ENCODE data around the gene TANGO2. TPM values are rescaled to one million over a fixed set of nuclear protein-coding genes. Genes with fewer than 3 reads are reported as not detected.
A peak's percentile ranks its signal among the peaks of the same experiment; 100 is the strongest.

TANGO2 gene
- total and polyA plus RNA-seq, 4 donors: 24.8 to 45.3 (median 36.6) TPM

DNA sequence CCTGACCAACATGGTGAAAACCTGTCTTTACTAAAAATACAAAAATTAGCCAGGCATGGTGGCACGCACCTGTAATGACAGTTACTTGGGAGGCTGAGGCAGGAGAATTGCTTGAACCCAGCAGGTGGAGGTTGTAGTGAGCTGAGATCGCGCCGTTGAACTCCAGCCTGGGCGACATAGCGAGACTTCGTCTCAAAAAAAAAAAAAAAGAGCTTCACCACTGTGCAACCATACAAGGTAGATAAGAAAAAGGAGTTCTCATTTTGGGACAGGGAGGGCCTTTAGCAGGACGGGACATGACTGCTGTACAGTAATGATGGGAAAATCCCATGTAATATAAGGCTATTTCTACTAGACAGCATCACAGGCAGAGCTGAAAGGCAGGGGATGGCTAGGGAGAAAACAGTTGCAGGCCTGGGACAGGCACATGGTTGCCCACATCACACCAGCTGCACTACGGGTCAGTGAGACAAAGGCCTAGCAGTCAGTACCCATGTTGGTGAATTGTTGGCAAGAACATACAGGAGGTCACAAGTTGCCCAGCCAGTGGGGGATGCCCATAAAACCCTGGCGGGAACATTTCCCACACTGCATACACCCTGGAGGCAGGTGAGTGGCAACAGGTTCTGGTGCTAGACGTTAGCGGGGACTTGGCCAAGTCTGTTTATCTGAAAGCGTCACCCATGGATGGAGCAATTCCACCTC, 5.4 kb downstream of the TANGO2 start:
- intact Hi-C loops (cut with DNase I): no loop called here
- Histone ChIP-seq H3K4me1 (ENCODE audit: control insufficient read depth in 1 of 2, insufficient read depth in 2 of 2, low read length in 2 of 2) (no peaks in the 10 kb centered on the region), H3K9me3 (ENCODE audit: control insufficient read depth, low read length) (no peaks in the 10 kb centered on the region), H3K4me3 (ENCODE audit: low read length in 2 of 2) (no peak overlapping the region), H3K27me3 (ENCODE audit: control insufficient read depth in 1 of 2, insufficient read depth in 2 of 2, low read length in 1 of 2) (no peaks in the 10 kb centered on the region), H3K36me3 (ENCODE audit: control insufficient read depth in 1 of 2, insufficient read depth in 2 of 2, low read length in 1 of 2) (no peaks in the 10 kb centered on the region), H3K27ac (ENCODE audit: low read depth in 1 of 2, low read length in 2 of 2) (no peak overlapping the region)
- DNase-seq (no peak), ATAC-seq (ENCODE audit: low FRiP score) (no peak)
- WGBS, 2 donors: 96 to 97% methylated on average over 13 of the region's 13 CpGs

DNA sequence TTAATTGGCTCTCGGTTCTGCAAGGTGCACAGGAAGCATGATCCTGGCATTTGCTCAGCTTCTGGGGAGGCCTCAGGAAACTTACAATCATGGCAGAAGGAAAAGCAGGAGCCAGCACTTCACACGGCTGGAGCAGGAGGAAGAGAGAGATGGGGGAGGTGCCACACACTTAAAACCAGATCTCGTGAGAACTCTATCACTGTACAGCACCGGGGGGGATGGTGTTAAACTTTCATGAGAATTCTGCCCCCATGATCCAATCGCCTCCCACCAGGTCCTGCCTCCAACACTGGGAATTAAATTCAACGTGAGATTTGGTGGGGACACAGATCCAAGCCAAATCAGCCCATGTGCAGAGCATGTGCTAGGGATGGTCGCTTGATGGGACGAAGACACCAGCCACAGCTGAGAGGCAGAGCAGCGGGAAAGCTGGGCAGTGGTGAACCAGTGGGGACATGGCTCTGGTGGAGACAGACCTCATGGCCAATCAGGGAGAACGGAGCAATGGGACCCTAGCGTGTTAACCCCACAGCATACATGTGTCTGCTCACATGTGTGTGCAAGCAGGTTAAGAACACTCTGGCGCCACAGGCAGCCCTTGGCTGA, 6.2 kb downstream of the TANGO2 start:
- H3K27ac ChIP-seq (ENCODE audit: low read depth in 1 of 2, low read length in 2 of 2): no peak overlapping the region
- no peak for ATAC-seq (ENCODE audit: low FRiP score)
- H3K36me3 ChIP-seq (ENCODE audit: control insufficient read depth in 1 of 2, insufficient read depth in 2 of 2, low read length in 1 of 2): no peaks in the 10 kb centered on the region
- 85 to 86% methylated on average over 12 of the region's 12 CpGs for WGBS, 2 donors
- no peak for DNase-seq
- no peak overlapping the region for H3K4me3 ChIP-seq (ENCODE audit: low read length in 2 of 2)
- intact Hi-C loops (cut with DNase I): no loop called here
- no peaks in the 10 kb centered on the region for H3K4me1 ChIP-seq (ENCODE audit: control insufficient read depth in 1 of 2, insufficient read depth in 2 of 2, low read length in 2 of 2)
- no peaks in the 10 kb centered on the region for H3K9me3 ChIP-seq (ENCODE audit: control insufficient read depth, low read length)
- H3K27me3 ChIP-seq (ENCODE audit: control insufficient read depth in 1 of 2, insufficient read depth in 2 of 2, low read length in 1 of 2): no peaks in the 10 kb centered on the region

DNA sequence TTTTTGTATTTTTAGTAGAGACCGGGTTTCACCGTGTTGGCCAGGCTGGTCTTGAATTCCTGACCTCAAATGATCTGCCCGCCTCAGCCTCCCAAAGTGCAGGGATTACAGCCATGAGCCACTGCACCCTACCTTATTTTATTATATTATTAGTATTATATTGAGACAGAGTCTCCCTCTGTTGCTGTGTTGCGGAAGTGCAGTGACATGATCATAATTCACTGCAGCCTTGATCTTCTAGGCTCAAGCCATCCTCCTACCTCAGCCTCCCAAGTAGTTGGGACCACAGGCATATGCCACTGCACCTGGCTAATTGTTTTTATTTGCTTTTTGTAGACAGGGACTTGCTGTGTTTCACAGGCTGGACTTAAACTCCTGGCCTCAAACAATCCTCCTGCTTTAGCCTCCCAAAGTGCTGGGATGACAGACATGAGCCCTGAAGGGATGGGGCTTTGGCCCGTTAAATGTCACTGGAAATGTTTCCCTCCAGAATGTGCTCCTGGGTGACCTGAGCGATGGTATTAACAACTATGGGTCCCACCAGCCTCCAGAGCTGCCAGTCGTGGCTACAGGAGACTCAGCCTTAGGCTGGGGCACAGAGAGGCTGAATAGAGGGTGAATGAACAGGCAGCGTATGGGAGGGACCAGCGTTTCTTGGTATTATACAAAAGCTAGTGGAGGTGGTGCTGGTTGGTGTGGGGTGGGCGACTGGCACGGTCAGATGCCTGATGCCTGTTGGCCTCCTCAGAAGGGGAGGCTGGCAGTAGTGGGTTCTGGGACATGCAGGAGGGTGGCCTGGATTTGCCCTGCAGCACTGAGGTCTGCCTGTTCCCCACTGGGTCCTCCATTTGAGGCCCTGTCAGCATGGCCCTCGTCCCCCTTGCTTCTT, 7.3 kb downstream of the TANGO2 start:
- H3K9me3 ChIP-seq (ENCODE audit: control insufficient read depth, low read length): no peaks in the 10 kb centered on the region
- no peak overlapping the region for H3K4me3 ChIP-seq (ENCODE audit: low read length in 2 of 2)
- ATAC-seq (ENCODE audit: low FRiP score): no peak
- H3K27ac ChIP-seq (ENCODE audit: low read depth in 1 of 2, low read length in 2 of 2): no peak overlapping the region
- 81 to 82% methylated on average over 12 of the region's 12 CpGs for WGBS, 2 donors
- no peaks in the 10 kb centered on the region for H3K27me3 ChIP-seq (ENCODE audit: control insufficient read depth in 1 of 2, insufficient read depth in 2 of 2, low read length in 1 of 2)
- peak in 1 of 2 donors; percentile 27 for DNase-seq
- H3K36me3 ChIP-seq (ENCODE audit: control insufficient read depth in 1 of 2, insufficient read depth in 2 of 2, low read length in 1 of 2): no peaks in the 10 kb centered on the region
- H3K4me1 ChIP-seq (ENCODE audit: control insufficient read depth in 1 of 2, insufficient read depth in 2 of 2, low read length in 2 of 2): no peaks in the 10 kb centered on the region
- intact Hi-C loops (cut with DNase I): no loop called here

DNA sequence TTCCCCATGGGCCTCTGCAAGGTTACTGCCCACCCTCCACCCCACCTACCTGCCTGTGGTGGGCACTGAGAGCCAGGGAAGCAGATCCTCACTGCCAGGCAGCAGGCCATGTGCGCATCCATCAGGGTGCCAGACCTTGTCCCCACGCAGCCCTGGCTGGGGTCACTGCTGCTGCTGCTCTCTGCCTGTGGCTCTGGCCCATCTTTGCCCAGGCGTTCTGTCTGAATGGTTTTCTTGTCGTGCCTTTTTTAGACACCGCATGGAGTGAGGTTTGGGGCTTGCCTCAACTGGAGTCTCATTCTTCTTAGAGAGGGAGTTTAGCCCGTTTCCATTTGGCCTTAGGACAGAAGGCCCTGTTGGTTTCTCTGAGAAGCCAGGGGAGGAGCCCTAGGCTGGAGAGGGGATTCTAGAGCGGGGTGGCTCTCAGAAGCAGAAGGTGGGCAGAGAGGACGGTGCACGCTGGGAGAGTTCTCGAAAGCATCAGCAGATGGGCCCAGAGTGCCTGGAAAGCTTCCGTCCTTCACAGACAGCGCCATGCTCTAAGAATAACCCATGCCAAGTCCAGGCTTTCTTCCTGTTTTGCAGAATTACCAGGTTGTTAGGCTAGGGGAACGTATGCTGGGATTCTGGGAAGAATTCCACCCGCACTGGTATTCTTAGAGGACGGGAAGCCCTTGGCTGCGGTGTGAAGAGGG, 8.1 kb downstream of the TANGO2 start:
- 39 to 57% methylated on average over 16 of the region's 16 CpGs for WGBS, 2 donors
- peak in 1 of 2 donors; percentile 30 for DNase-seq
- no peak for ATAC-seq (ENCODE audit: low FRiP score)
- Histone ChIP-seq H3K9me3 (ENCODE audit: control insufficient read depth, low read length) (no peaks in the 10 kb centered on the region), H3K27ac (ENCODE audit: low read depth in 1 of 2, low read length in 2 of 2) (no peak overlapping the region), H3K4me1 (ENCODE audit: control insufficient read depth in 1 of 2, insufficient read depth in 2 of 2, low read length in 2 of 2) (no peaks in the 10 kb centered on the region), H3K36me3 (ENCODE audit: control insufficient read depth in 1 of 2, insufficient read depth in 2 of 2, low read length in 1 of 2) (no peaks in the 10 kb centered on the region), H3K4me3 (ENCODE audit: low read length in 2 of 2) (no peak overlapping the region), H3K27me3 (ENCODE audit: control insufficient read depth in 1 of 2, insufficient read depth in 2 of 2, low read length in 1 of 2) (no peaks in the 10 kb centered on the region)
- intact Hi-C loops (cut with DNase I): no loop called here

DNA sequence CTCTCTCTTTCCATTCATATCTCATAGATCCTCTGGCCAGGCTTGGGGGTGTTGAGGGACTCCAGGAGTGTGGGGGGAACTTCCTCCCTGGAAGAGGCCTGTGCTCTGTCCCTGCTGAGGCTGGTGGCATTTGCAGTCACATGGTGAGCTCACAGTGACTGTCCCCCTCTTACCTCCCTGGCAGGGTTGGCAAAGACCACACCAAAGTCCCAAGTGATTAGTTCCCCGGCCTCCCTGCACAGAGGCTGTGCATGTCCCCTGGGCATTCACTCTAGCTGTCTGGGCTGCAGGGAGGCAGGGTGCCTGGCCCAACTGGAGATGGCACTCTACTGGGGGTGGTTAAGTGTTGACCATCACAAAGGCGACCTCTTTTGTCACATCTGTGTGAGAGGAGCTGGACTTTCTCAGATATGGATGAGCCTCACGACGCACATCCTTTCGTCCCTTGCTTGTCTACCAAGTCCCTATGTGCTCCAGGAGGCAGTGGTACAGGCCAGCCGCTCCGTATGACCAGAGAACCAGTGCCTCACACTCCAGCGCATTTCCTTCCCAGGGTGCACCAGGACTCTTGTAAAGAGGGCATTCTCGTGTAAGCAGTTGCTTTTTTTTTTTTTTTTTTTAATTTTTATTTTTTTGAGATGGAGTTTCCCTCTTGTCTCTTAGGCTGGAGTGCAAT, 8.8 kb downstream of the TANGO2 start:
- 79 to 80% methylated on average over 9 of the region's 9 CpGs for WGBS, 2 donors
- ATAC-seq (ENCODE audit: low FRiP score) (no peak), DNase-seq (no peak)
- Histone ChIP-seq H3K9me3 (ENCODE audit: control insufficient read depth, low read length) (no peaks in the 10 kb centered on the region), H3K36me3 (ENCODE audit: control insufficient read depth in 1 of 2, insufficient read depth in 2 of 2, low read length in 1 of 2) (no peaks in the 10 kb centered on the region), H3K4me1 (ENCODE audit: control insufficient read depth in 1 of 2, insufficient read depth in 2 of 2, low read length in 2 of 2) (no peaks in the 10 kb centered on the region), H3K4me3 (ENCODE audit: low read length in 2 of 2) (no peak overlapping the region), H3K27me3 (ENCODE audit: control insufficient read depth in 1 of 2, insufficient read depth in 2 of 2, low read length in 1 of 2) (no peaks in the 10 kb centered on the region), H3K27ac (ENCODE audit: low read depth in 1 of 2, low read length in 2 of 2) (no peak overlapping the region)
- intact Hi-C loops (cut with DNase I): no loop called here

DNA sequence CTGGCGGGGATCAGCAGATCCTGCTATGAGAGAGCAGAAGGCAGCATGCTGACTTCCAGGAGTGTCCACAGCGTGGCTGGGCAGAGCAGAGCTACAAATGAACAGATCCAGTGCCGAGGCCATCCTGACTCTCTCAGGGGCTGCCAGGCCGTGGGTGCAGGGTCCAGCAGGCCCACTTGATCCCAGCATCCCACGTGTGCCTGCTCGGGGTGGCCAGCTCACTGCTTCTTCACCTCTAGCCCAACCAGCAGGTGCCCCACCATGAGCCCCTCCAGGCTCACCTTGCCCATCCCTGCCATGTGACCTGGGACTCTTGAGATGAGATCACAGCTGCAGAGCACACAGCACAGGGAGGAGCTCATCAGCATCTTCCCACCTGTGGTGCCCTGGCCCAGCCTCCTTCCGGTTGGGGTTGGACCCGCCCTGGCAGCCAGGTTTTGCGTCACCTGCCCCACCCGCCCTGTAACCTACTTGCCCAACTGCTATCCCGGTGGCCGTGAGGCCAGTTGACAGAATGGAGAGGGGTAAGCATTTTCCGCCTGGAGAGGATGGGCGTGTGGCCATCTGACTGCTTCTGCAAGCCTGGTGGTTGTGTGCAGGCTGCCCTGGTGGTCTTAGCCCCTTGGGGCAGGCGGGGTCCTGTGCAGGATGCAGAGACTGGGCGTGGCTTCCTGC, 11.0 kb downstream of the TANGO2 start:
- ATAC-seq (ENCODE audit: low FRiP score) (no peak), DNase-seq (no peak)
- H3K4me3 ChIP-seq (ENCODE audit: low read length in 2 of 2): no peak overlapping the region
- H3K27ac ChIP-seq (ENCODE audit: low read depth in 1 of 2, low read length in 2 of 2): no peak overlapping the region
- H3K4me1 ChIP-seq (ENCODE audit: control insufficient read depth in 1 of 2, insufficient read depth in 2 of 2, low read length in 2 of 2): no peaks in the 10 kb centered on the region
- 92 to 93% methylated on average over 16 of the region's 16 CpGs for WGBS, 2 donors
- intact Hi-C loops (cut with DNase I): no loop called here
- H3K36me3 ChIP-seq (ENCODE audit: control insufficient read depth in 1 of 2, insufficient read depth in 2 of 2, low read length in 1 of 2): no peaks in the 10 kb centered on the region
- H3K27me3 ChIP-seq (ENCODE audit: control insufficient read depth in 1 of 2, insufficient read depth in 2 of 2, low read length in 1 of 2): no peaks in the 10 kb centered on the region
- H3K9me3 ChIP-seq (ENCODE audit: control insufficient read depth, low read length): no peaks in the 10 kb centered on the region

DNA sequence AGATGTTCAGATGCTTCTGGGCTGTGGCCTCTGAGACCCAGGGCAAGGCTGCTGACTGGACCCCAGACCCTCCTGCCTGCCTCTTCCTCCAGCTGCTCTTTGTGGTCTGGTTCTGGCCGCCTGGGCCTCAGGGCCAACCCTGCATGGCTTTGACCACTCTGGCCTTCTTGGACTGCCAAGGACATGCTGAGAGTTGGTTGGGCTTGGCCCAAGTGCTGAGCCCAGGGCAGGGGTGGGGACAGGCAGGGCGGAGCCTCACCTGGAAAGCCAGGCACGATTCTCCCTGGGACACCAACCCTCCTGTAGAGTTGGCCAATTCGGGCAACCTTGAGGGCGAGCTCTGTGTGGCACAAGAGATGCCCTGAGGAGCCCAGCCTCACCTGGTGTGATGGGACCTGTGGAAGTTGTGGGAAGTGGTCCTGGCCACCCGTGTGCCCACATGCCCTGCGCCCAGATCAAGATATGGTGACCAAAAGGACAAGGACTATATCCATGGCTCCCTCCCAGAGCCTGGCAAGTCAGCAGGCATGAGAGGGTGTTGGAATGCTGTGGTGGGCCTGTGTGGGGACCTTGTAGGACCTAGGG, 11.6 kb downstream of the TANGO2 start:
- H3K4me3 ChIP-seq (ENCODE audit: low read length in 2 of 2): no peak overlapping the region
- DNase-seq (no peak), ATAC-seq (ENCODE audit: low FRiP score) (peak; percentile 30)
- WGBS, 2 donors: 94% methylated on average over 7 of the region's 7 CpGs
- no peaks in the 10 kb centered on the region for H3K36me3 ChIP-seq (ENCODE audit: control insufficient read depth in 1 of 2, insufficient read depth in 2 of 2, low read length in 1 of 2)
- no peaks in the 10 kb centered on the region for H3K9me3 ChIP-seq (ENCODE audit: control insufficient read depth, low read length)
- no peaks in the 10 kb centered on the region for H3K27me3 ChIP-seq (ENCODE audit: control insufficient read depth in 1 of 2, insufficient read depth in 2 of 2, low read length in 1 of 2)
- intact Hi-C loops (cut with DNase I): no loop called here
- H3K4me1 ChIP-seq (ENCODE audit: control insufficient read depth in 1 of 2, insufficient read depth in 2 of 2, low read length in 2 of 2): no peaks in the 10 kb centered on the region
- peak overlapping the region in 1 of 2 donors; percentile 6 for H3K27ac ChIP-seq (ENCODE audit: low read depth in 1 of 2, low read length in 2 of 2)
